Middle frontal gyrus (tissue), 1 donor: ENCODE measurements around the gene IRF2BP1.

Experiments
- DNase-seq: peaks from one replicate; pipeline ENCODE4 v3.0.0-alpha.2; 2015; ENCODE audit warnings: low spot score; ENCODE audit errors: extremely low spot score

Gene IRF2BP1

GRCh38 chr19:45863335-45863839 is 22.6 kb downstream of the IRF2BP1 start:
- no peak for DNase-seq

- DNase-seq, result peak; percentile 98
Observed at GRCh38 chr19:45862564-45863334, 23.2 kb downstream of the IRF2BP1 start, which contains the start of gene SYMPK. SYMPK (minus strand) TSS chr19:45863147; CDS start chr19:45854495, 8,652 bp downstream.

GRCh38 chr19:45862271-45862563 is 23.7 kb downstream of the IRF2BP1 start:
- DNase-seq, result no peak

GRCh38 chr19:45860359-45861259 is 25.3 kb downstream of the IRF2BP1 start:
- DNase-seq, result no peak

- DNase-seq, result no peak
Observed at GRCh38 chr19:45854167-45854778, 31.7 kb downstream of the IRF2BP1 start.

GRCh38 chr19:45852983-45853382 is 33.0 kb downstream of the IRF2BP1 start:
- no peak for DNase-seq

- no peak for DNase-seq
Observed at GRCh38 chr19:45852145-45852750, 33.7 kb downstream of the IRF2BP1 start.

GRCh38 chr19:45848922-45849321 is 37.0 kb downstream of the IRF2BP1 start:
- DNase-seq, result no peak

GRCh38 chr19:45847663-45848062 is 38.3 kb downstream of the IRF2BP1 start:
- no peak for DNase-seq

- DNase-seq, result no peak
Observed at GRCh38 chr19:45842198-45842597, 43.7 kb downstream of the IRF2BP1 start.

GRCh38 chr19:45834970-45835369 is 51.0 kb downstream of the IRF2BP1 start:
- DNase-seq, result no peak
